ENCODE measurements around the gene ASPHD2. TPM values are rescaled to one million over a fixed set of nuclear protein-coding genes. Genes with fewer than 3 reads are reported as not detected.

ASPHD2 gene
- total RNA-seq, 1 donor from 2014 or later: 7.3 TPM

DNA sequence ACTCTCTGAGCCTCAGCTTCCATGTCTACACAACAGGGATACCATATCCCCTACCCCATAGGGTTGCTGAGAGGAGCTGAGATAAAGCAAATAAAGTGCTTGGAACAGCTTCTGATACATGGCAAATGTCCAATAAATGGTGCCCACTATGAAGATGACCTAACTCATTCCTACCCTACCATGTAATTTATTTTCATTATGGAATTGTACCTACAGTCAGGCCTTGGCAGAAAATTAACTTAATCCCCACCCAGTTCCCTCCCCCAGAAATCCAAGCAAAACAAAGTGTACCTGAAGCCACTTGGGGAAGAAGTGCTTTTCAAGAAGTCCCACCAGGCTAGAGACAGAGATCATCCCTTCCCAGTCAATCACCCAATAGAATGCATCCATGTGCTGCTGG lies 65.4 kb downstream of the ASPHD2 start:
- TF ChIP-seq, protein P1, sequence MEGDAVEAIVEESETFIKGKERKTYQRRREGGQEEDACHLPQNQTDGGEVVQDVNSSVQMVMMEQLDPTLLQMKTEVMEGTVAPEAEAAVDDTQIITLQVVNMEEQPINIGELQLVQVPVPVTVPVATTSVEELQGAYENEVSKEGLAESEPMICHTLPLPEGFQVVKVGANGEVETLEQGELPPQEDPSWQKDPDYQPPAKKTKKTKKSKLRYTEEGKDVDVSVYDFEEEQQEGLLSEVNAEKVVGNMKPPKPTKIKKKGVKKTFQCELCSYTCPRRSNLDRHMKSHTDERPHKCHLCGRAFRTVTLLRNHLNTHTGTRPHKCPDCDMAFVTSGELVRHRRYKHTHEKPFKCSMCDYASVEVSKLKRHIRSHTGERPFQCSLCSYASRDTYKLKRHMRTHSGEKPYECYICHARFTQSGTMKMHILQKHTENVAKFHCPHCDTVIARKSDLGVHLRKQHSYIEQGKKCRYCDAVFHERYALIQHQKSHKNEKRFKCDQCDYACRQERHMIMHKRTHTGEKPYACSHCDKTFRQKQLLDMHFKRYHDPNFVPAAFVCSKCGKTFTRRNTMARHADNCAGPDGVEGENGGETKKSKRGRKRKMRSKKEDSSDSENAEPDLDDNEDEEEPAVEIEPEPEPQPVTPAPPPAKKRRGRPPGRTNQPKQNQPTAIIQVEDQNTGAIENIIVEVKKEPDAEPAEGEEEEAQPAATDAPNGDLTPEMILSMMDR (conservative IDR thresholded peaks at IDR 0.05; ENCODE audit: low read depth, low read length): no peak
- no peak for DNase-seq (ENCODE audit: low read depth)
- H3K4me3 ChIP-seq (ENCODE audit: low read depth, low read length): no peak overlapping the region

Other genes with a start within 250 kb of the ASPHD2 start
- gene HPS4, start 54.5 kb downstream of the ASPHD2 start, total RNA-seq: 26.0 and 35.3 TPM in 2 replicates
- 17.1 and 34.1 TPM in 2 replicates for gene SRRD, start 54.6 kb downstream of the ASPHD2 start, total RNA-seq
- 17.8 and 26.3 TPM in 2 replicates for gene TFIP11, start 83.2 kb downstream of the ASPHD2 start, total RNA-seq
- gene TPST2, start 160.9 kb downstream of the ASPHD2 start, total RNA-seq: 22.5 and 26.3 TPM in 2 replicates
- not detected in 2 replicates for gene CRYBB1, start 188.8 kb downstream of the ASPHD2 start, total RNA-seq
- not detected in 2 replicates for gene CRYBA4, start 192.7 kb downstream of the ASPHD2 start, total RNA-seq
- gene MIAT, start 228.3 kb downstream of the ASPHD2 start, total RNA-seq: 0.12 and 0.14 TPM in 2 replicates